Activated naive CD8-positive, alpha-beta T cell (primary cell): ENCODE data around the gene NDUFAF4.

Experiments
- H3K27ac Mint-ChIP-seq: one replicate; pipeline ENCODE4 v1.8.0; 2021; ENCODE audit warnings: mixed read lengths
- H3K27me3 Mint-ChIP-seq: one replicate; pipeline ENCODE4 v1.8.0; 2021; ENCODE audit warnings: mixed read lengths
- H3K36me3 Mint-ChIP-seq: one replicate; pipeline ENCODE4 v1.8.0; 2021; ENCODE audit warnings: mixed read lengths
- H3K4me1 Mint-ChIP-seq: one replicate; pipeline ENCODE4 v1.8.0; 2021; ENCODE audit warnings: low read depth, mixed read lengths
- H3K4me3 Mint-ChIP-seq: one replicate; pipeline ENCODE4 v1.8.0; 2021; ENCODE audit warnings: mild to moderate bottlenecking, mixed read lengths
- H3K9me3 Mint-ChIP-seq: one replicate; pipeline ENCODE4 v1.8.0; 2021; ENCODE audit warnings: low read depth, mixed read lengths

Gene NDUFAF4

DNA sequence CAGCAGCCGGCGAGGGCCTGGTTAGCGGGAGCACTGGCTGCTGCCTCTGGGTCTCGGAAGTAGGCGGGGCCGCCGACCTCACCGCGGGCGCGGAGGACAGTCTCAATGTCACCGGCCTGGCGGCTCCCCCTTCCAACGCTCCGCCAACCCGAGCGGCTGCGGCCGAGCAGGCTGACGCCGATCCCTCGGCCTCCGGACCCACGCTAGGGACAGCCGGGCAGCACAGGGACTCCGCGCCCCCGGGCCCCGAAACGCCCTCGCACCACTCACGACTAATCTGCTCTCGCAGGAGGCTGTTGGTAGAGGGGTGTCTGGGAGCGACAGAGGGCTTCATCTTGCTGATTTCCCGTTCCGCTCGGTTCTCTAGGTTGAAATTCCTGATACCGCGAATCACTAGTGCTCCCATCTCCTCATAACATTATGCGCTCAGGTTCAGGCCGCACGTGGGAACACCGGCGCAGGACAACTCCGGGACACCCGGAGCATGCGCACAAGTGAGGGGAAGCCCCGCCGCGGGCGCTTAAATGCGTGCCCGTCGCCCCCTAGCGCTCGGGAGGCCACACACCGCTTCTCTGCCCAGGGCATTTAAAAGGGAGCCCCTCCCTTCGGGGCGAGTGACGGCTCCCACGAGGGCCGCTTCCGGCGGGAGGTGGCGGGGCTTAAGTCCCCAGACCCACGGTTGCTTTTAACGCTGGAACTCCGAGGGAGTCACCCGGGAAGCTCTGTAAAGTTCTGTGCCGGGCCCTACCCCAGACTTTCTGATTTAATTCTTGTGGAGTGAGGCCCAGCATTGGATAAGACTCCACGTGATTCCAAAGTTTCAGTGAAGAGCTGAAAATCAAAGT lies at the start of gene NDUFAF4:
Gene NDUFAF4, minus strand, starts transcription at position 496 of the 845 bp plus-strand sequence. Its CDS starts 90 bp downstream, at position 406.
- Mint-ChIP-seq H3K9me3 (no peaks in the 10 kb centered on the region), H3K36me3 (peaks cover 5% of the 10 kb centered on the region), H3K4me1 (peaks cover 42% of the 10 kb centered on the region), H3K27me3 (no peaks in the 10 kb centered on the region), H3K27ac (peak within 1 kb of the TSS; percentile 95), H3K4me3 (peak within 1 kb of the TSS; percentile 94)

DNA sequence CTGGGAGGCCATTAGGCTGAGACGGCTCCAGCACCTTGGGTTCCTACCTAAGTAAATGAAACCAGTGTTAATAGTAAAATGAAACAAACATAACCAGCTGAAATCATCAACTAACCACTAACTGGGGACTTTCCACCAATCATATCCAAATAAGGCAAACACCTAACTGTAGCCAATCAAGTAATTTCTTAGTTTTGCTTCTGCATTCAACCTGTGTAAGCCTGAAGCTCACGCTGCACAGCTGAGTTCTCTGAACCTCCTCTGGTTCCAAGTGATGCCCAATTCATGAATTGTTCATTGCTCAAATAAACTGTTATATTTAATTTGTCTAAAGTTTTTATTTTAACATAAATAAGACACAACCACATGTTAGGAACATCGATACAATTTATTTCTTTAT lies 49.4 kb upstream of the NDUFAF4 start:
- Mint-ChIP-seq H3K27ac (peak overlapping the region; percentile 8), H3K27me3 (no peaks in the 10 kb centered on the region), H3K4me3 (no peak overlapping the region), H3K36me3 (peaks cover 5% of the 10 kb centered on the region), H3K4me1 (peaks cover 6% of the 10 kb centered on the region), H3K9me3 (peaks cover 4% of the 10 kb centered on the region)

DNA sequence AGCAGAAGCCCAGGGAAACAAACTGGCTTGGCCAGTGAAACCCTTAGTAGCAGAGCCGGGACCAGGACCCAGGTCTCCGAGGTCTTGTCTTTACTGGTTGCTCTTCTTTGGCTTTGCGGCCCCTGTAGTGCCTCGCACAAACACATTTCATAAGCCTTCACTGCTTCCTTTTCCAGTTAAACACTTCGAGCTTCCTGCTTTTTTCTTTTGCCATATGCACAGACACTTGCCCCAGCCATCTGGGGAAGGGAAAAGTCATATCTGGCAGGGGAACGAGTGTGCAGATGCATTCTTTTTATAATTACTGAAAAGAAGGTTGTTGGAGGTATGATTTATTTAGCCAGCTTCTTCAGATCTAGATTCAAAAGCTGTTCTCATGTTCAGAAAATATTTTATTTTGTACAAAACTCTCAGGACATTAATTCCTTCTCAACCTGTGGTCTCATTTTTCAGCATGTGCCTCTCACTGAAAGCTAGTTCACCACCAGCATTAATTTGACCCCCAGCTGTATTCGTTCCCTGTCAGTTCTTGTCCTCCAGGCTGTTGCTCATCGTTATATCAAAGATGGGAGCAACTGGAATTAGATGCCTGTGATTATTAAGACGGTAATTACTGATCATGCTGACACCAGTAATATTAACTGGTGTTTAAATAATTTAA lies 46.0 kb upstream of the NDUFAF4 start:
- Mint-ChIP-seq H3K9me3 (peaks cover 4% of the 10 kb centered on the region), H3K4me1 (peaks cover 10% of the 10 kb centered on the region), H3K36me3 (no peaks in the 10 kb centered on the region), H3K4me3 (no peak overlapping the region), H3K27me3 (no peaks in the 10 kb centered on the region), H3K27ac (no peak overlapping the region)

DNA sequence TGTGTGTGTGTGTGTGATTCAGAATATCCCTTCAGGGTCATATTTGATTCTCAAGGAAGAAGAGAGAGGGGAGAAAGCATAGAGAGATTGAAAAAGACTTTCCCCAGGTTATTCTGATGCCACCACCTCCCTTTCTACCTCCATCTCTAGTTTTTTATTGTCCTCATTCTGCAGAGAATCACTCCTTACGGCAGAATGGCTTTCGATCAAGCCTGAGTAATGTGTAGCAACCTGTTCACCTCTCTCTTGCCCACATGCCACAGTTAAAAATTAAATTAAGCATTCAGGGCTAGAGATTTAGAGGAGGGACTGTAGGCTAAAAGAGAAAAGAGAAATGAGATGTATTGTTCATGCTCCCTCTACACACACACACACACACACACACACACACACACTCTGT lies 45.0 kb upstream of the NDUFAF4 start:
- H3K27ac Mint-ChIP-seq: no peak overlapping the region
- peaks cover 4% of the 10 kb centered on the region for H3K9me3 Mint-ChIP-seq
- no peaks in the 10 kb centered on the region for H3K36me3 Mint-ChIP-seq
- no peak overlapping the region for H3K4me3 Mint-ChIP-seq
- H3K27me3 Mint-ChIP-seq: no peaks in the 10 kb centered on the region
- peaks cover 10% of the 10 kb centered on the region for H3K4me1 Mint-ChIP-seq

DNA sequence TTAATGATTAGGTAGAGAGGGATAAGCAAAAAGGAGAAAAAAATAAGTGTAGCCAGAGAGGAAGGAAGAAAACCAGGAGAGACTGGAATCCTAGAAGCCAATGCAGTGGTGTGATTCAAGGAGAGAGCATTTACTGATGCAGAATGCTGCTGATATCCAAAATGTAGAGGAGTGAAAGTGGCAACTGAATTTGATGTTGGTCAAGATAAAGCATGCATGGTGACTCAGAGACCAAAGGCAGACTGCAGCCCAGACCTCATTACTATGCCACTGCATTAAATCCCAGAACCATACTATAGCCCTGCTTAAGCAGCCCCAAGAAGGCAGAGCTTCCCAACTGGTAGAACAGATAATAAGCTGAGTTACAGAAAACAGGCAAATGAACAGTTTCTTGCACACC lies 42.6 kb upstream of the NDUFAF4 start:
- peaks cover 5% of the 10 kb centered on the region for H3K4me1 Mint-ChIP-seq
- H3K27me3 Mint-ChIP-seq: no peaks in the 10 kb centered on the region
- no peaks in the 10 kb centered on the region for H3K36me3 Mint-ChIP-seq
- H3K4me3 Mint-ChIP-seq: no peak overlapping the region
- H3K9me3 Mint-ChIP-seq: no peaks in the 10 kb centered on the region
- no peak overlapping the region for H3K27ac Mint-ChIP-seq

DNA sequence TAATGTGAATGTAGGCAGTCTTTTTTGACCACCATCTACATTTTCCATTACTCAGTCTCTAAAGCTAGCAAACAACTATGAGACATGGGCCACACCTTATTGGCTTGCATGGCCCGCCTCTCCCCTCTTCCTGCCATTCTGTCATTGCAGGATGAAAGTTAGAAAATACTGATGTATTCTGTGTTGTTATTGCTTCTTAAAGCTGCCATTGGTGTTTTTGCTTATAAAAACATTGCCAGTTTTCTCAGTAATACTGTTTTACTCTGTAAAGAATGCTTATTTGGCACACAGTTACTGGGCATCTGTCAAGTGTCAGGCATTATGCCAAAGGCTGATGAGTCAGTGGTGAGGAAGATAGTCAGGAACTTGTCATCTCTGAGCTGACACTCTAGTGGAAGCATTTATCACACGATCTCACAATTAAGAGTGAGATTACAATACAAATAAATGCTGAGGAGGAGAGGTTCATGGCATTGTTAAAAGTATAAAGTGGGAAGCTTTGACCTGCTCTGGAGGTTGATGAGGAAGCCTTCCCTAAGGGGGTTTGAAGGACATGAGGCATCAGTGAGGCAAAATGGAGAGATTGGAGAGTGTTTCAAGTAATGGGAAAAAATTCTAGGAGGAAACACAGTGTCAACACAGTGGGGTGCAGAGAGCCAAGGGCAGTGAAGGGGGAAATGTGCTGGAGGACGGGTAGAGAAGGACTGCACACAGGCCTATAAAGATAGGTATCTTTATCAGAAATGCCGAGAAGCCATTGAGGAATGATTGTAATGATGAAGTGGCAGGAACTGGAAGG lies 41.5 kb upstream of the NDUFAF4 start:
- H3K27me3 Mint-ChIP-seq: no peaks in the 10 kb centered on the region
- H3K4me3 Mint-ChIP-seq: no peak overlapping the region
- H3K9me3 Mint-ChIP-seq: no peaks in the 10 kb centered on the region
- H3K27ac Mint-ChIP-seq: no peak overlapping the region
- H3K4me1 Mint-ChIP-seq: peaks cover 5% of the 10 kb centered on the region
- H3K36me3 Mint-ChIP-seq: no peaks in the 10 kb centered on the region

DNA sequence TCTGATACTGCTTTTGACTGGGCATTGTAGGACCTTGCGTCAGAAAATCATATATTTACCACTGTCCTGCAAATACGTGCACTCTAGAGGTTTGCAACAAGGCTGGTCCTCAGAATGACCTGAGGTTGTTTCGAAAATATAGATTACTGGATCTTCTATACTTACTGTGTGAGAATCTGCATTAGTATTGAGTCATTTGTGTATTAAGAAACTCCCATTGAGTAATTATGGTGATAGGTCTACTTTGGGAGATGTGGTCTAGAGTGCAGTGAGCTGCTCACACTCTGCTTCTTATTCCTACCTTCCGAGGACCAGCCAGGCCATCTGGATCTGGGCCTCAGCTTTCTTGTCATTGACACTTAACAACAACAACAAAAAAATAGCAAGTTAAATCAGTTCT lies 36.4 kb upstream of the NDUFAF4 start:
- H3K27me3 Mint-ChIP-seq: no peaks in the 10 kb centered on the region
- H3K4me1 Mint-ChIP-seq: peaks cover 2% of the 10 kb centered on the region
- peaks cover 7% of the 10 kb centered on the region for H3K36me3 Mint-ChIP-seq
- H3K27ac Mint-ChIP-seq: no peak overlapping the region
- no peak overlapping the region for H3K4me3 Mint-ChIP-seq
- H3K9me3 Mint-ChIP-seq: no peaks in the 10 kb centered on the region

DNA sequence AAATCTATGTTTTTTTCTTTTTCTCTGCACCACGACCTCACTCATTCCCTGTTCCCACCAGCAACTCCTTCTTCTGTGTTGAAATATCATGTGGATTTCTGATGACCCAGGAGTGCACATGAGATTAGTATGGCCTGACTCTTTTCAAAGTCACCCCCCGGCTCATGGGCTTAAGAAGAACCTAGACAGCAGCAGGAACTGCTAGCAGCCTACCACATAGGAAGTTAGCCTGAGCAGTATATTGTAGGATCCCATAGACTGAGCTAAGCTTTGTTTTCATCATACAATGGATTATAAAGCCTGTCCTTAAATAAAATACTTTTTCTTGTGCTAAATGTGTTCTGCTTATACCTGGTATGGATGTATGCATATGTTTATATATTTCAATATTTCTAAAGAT lies 33.5 kb upstream of the NDUFAF4 start:
- Mint-ChIP-seq H3K27ac (no peak overlapping the region), H3K9me3 (no peaks in the 10 kb centered on the region), H3K4me1 (no peaks in the 10 kb centered on the region), H3K4me3 (no peak overlapping the region), H3K36me3 (peaks cover 11% of the 10 kb centered on the region), H3K27me3 (no peaks in the 10 kb centered on the region)

DNA sequence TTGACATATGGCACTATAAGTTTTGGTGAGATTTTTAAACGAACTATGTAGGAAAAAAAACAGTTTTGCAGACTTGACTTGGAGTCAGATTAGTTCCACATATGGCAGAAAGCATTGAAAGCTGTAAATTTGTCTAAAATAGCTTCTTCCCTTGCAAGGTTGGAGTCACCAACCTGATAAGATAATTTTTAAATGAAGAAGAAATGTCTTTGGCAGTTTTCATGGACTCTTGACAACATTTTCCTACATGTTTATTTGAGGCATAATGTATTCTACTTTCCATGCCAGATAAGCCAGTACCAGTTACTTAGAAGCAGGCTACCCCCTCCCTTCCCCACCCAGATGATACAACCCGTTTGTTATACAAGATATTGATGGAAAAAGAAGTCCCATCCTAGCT lies 32.0 kb upstream of the NDUFAF4 start:
- no peaks in the 10 kb centered on the region for H3K27me3 Mint-ChIP-seq
- no peaks in the 10 kb centered on the region for H3K9me3 Mint-ChIP-seq
- H3K36me3 Mint-ChIP-seq: peaks cover 11% of the 10 kb centered on the region
- no peak overlapping the region for H3K4me3 Mint-ChIP-seq
- no peak overlapping the region for H3K27ac Mint-ChIP-seq
- peaks cover 6% of the 10 kb centered on the region for H3K4me1 Mint-ChIP-seq

DNA sequence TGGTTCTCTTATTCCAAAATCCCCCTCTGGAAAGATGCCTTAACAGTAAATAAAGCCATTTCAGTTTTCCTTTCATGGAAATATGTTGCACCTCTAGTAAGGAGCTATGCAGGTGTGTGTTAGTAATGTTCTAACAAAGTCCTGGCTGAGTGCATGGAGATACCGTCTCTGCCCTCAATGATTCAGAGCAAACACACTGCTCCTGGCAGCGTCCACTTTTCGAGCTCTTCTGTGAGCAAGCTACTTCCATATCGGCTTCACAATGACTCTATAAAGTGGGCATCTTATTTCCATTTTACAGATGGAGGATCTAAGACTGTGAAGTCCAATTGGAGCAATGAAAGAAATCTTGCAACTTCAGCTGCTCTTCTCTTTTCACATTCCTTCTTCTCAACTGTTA lies 30.0 kb upstream of the NDUFAF4 start:
- H3K9me3 Mint-ChIP-seq: no peaks in the 10 kb centered on the region
- peaks cover 6% of the 10 kb centered on the region for H3K36me3 Mint-ChIP-seq
- H3K27me3 Mint-ChIP-seq: no peaks in the 10 kb centered on the region
- no peak overlapping the region for H3K27ac Mint-ChIP-seq
- H3K4me1 Mint-ChIP-seq: peaks cover 18% of the 10 kb centered on the region
- no peak overlapping the region for H3K4me3 Mint-ChIP-seq

DNA sequence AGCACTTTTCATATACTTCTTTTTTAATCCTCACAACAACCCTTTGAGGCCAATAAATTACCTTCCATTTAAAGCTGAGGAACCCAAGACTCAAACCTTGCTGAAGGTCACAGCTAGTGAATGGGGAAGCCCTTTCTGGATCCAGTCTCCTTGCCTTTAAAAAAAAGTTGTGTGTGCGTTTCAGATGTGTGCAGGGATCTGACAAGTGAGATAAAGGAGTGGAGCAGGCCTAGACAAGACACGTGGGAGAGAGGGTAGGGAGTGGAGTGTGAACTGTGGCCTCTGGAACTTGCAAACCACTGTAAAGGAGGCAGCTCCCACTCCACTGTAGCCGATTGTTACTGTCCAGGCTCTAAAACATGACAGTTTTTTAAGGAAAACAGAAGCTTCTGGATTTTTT lies 28.7 kb upstream of the NDUFAF4 start:
- H3K9me3 Mint-ChIP-seq: no peaks in the 10 kb centered on the region
- peaks cover 6% of the 10 kb centered on the region for H3K36me3 Mint-ChIP-seq
- no peaks in the 10 kb centered on the region for H3K27me3 Mint-ChIP-seq
- no peak overlapping the region for H3K27ac Mint-ChIP-seq
- peaks cover 29% of the 10 kb centered on the region for H3K4me1 Mint-ChIP-seq
- H3K4me3 Mint-ChIP-seq: peak overlapping the region; percentile 95

DNA sequence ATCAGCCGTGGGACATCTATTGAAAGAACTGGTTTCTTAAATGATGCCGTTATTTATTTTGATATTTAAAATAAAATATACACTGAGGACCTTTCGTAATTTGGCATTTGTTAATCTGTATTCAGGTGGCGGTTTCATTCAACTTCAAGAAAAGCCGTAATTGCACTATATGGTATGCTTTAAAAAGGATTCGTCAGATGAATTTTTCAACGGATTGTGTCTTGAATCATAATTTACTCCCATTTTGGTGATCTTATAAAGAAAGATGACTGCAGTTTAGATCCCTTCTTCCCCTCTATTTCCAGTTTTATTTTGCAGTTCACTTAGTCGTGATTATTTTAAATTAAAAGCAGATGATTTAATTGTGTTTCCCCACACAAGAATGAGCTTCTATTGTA lies 27.6 kb upstream of the NDUFAF4 start:
- peaks cover 31% of the 10 kb centered on the region for H3K4me1 Mint-ChIP-seq
- H3K27me3 Mint-ChIP-seq: no peaks in the 10 kb centered on the region
- H3K9me3 Mint-ChIP-seq: no peaks in the 10 kb centered on the region
- H3K4me3 Mint-ChIP-seq: peak overlapping the region; percentile 95
- peak overlapping the region; percentile 89 for H3K27ac Mint-ChIP-seq
- H3K36me3 Mint-ChIP-seq: peaks cover 6% of the 10 kb centered on the region

DNA sequence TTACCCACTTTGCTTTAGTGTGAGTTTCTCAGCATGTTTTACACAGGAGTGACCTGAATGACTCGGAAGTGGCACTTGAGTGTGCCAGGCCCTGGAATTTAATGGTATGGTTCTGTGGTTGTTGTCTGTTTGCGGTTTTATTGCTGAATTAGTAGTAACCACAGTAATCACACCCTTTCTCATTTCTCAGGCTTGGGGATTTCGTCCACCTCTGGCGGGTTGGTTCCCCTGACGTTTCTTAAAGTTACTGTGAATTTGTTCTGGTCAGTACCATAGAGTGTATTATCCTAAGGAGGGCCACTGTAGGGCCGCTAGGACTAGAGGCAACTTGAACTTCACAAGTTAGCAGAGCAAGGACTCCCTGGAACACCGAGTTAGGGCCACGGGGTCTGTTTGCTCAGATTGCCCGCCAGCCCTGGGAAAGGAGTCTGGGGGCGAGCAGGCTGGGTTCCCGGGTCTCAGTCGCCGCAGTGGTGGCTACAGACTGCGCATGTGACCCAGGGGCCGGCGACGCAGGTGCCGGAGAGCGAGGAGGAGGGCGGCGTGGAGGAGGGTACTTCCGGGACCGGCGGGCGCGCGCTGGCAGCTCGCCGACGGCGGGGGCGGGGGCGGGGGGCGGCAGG lies 26.3 kb upstream of the NDUFAF4 start:
- peaks cover 4% of the 10 kb centered on the region for H3K36me3 Mint-ChIP-seq
- H3K27ac Mint-ChIP-seq: peak overlapping the region; percentile 94
- H3K4me3 Mint-ChIP-seq: peak overlapping the region; percentile 95
- no peaks in the 10 kb centered on the region for H3K27me3 Mint-ChIP-seq
- H3K4me1 Mint-ChIP-seq: peaks cover 31% of the 10 kb centered on the region
- H3K9me3 Mint-ChIP-seq: no peaks in the 10 kb centered on the region

DNA sequence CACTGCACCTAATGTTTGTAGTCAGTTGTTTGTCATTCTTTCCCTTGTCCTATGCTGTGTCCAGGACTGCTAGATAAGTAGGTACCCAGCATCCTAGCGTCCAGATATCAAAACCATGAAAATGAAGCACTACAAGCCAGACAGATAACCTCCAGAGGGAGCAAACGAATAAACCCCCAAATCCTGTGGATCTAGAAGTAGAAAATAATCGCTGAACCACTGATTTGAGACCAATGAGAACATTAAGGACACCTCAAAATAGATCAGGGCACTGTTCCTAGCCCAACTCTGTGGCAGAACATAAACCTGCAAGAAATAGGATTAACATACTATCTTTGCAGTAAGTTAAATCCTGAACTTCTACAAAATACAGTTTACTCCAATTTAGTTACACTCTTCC lies 25.7 kb upstream of the NDUFAF4 start:
- Mint-ChIP-seq H3K4me3 (peak overlapping the region; percentile 95), H3K4me1 (peaks cover 31% of the 10 kb centered on the region), H3K36me3 (peaks cover 4% of the 10 kb centered on the region), H3K27ac (peak overlapping the region; percentile 94), H3K9me3 (no peaks in the 10 kb centered on the region), H3K27me3 (no peaks in the 10 kb centered on the region)

DNA sequence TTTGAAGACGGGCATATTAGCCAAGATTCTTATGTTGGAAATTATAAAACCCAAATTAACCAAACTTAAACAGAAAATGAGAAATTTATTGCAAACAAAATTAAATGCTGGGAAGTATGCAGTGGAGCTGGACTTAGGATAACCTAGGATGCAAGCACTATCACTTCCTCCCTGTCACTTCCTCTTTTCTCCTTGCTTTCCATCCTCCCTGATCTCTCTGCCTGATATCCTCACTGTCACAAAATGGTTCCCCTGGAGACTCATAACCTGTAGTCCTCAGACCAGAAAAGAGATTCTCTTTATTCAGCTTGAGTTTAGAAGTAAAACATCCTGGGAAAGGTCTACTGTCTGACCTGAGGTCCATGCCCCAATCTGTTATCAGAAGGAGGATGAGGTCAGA lies 19.4 kb upstream of the NDUFAF4 start:
- Mint-ChIP-seq H3K36me3 (no peaks in the 10 kb centered on the region), H3K9me3 (no peaks in the 10 kb centered on the region), H3K4me1 (peaks cover 9% of the 10 kb centered on the region), H3K27ac (no peak overlapping the region), H3K4me3 (no peak overlapping the region), H3K27me3 (peaks cover 10% of the 10 kb centered on the region)
